Neural progenitor cell (in vitro differentiated cells): Measurements from ENCODE around the gene ANKRD11.

Experiments used
- EZH2 ChIP-seq: fragments of 200-600 bp; sonication (generic); IDR thresholded peaks from 2 replicates; pipeline ENCODE4 v1.6.1; 2017; ENCODE audit warnings: antibody characterized with exemption, mild to moderate bottlenecking, moderate library complexity
- EZH2phosphoT487 ChIP-seq: fragments of 200-600 bp; sonication (generic); IDR thresholded peaks from 2 replicates; pipeline ENCODE4 v1.6.1; 2017; ENCODE audit warnings: antibody characterized with exemption
- TF ChIP-seq, protein P1 (sequence below): fragments of 200-600 bp; sonication (generic); IDR thresholded peaks from 2 replicates; pipeline ENCODE4 v1.5.1; 2017; ENCODE audit warnings: antibody characterized with exemption, mild to moderate bottlenecking

DNA sequence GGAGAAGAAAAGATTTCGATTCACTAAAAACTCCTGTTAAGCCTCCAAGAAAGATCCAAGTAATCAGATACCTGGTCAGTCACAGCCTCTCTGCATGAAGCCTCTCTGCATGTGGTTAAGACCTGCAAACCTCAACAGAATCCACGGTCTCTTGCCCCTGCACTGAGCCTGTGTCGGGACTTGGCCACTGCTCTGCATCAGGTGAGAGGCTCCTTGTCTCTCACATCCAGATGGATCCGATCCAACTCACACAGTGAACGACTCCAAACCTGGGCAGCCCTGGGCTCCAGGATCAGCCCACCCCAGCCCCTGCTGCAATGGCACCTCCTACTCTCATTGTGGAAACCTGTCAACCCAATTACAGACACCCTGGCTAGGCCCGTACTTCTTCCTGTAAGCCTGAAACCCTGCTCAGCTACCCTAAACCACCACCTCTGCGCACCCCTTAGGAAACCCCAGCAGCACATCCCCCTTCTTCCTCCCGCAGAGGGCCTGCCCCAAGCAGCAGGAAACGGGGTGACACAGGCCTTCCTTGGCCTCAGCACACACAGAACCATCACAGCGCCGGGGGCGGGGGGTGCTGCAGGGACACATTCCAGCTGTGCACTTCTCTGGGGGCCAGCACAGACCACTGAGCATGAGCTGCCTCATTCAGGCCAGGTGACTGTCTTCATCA is 129.5 kb downstream of the ANKRD11 start:
- TF ChIP-seq EZH2 (no peak), EZH2phosphoT487 (no peak)
- TF ChIP-seq, protein P1, sequence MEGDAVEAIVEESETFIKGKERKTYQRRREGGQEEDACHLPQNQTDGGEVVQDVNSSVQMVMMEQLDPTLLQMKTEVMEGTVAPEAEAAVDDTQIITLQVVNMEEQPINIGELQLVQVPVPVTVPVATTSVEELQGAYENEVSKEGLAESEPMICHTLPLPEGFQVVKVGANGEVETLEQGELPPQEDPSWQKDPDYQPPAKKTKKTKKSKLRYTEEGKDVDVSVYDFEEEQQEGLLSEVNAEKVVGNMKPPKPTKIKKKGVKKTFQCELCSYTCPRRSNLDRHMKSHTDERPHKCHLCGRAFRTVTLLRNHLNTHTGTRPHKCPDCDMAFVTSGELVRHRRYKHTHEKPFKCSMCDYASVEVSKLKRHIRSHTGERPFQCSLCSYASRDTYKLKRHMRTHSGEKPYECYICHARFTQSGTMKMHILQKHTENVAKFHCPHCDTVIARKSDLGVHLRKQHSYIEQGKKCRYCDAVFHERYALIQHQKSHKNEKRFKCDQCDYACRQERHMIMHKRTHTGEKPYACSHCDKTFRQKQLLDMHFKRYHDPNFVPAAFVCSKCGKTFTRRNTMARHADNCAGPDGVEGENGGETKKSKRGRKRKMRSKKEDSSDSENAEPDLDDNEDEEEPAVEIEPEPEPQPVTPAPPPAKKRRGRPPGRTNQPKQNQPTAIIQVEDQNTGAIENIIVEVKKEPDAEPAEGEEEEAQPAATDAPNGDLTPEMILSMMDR, result no peak
